H1 (cell line): ENCODE measurements around the gene STAT5A. TPM values are rescaled to one million over a fixed set of nuclear protein-coding genes. Genes with fewer than 3 reads are reported as not detected.

Experiments used
- CTCF ChIA-PET: fragments of 300-600 bp; sonication (Branson Sonifier 250); formaldehyde crosslinking; loops from one replicate; lab custom pipeline; 2021; ENCODE audit not compliant: partially characterized antibody; lab: Charles Lee
- POLR2A ChIA-PET: fragments of 300-600 bp; sonication (Branson Sonifier 250); formaldehyde crosslinking; loops from one replicate; lab custom pipeline; 2021; ENCODE audit warnings: inconsistent platforms; ENCODE audit not compliant: partially characterized antibody; lab: Charles Lee
- DNase-seq, 2 experiments: peaks; one replicate each; pipeline versions ENCODE4 v3.0.0 to v3.0.0-alpha.2; 2010 to 2022; ENCODE audit warnings: low spot score in 2 of 2, low read depth in 1 of 2, mixed read lengths in 1 of 2
- FAIRE-seq: peaks from 2 replicates; lab custom pipeline; 2011; peaks lifted over from hg19 to GRCh38; lab: Jason Lieb, UNC
- H2AFZ ChIP-seq: 2 replicates; pipeline ENCODE4 v1.8.1; 2012; ENCODE audit warnings: low read length, inconsistent platforms
- H2AK5ac ChIP-seq: 2 replicates; pipeline ENCODE4 v1.6.1; 2013; ENCODE audit warnings: low read depth, low read length
- H2BK120ac ChIP-seq: replicated peaks from 2 replicates; pipeline ENCODE3; 2013; ENCODE audit warnings: low read depth, low read length, inconsistent platforms
- H2BK12ac ChIP-seq: 2 replicates; pipeline ENCODE4 v1.6.1; 2013; ENCODE audit warnings: low read depth, low read length
- H2BK15ac ChIP-seq: 2 replicates; pipeline ENCODE4 v1.6.1; 2013; ENCODE audit warnings: low read length
- H2BK20ac ChIP-seq: 2 replicates; pipeline ENCODE4 v1.6.1; 2013; ENCODE audit warnings: low read length
- H2BK5ac ChIP-seq: 2 replicates; pipeline ENCODE4 v1.6.1; 2013; ENCODE audit warnings: low read depth, low read length
- H3K14ac ChIP-seq: 2 replicates; pipeline ENCODE4 v1.6.1; 2013; ENCODE audit warnings: inconsistent platforms; ENCODE audit not compliant: insufficient read length
- H3K18ac ChIP-seq: 2 replicates; pipeline ENCODE4 v1.6.1; 2013; ENCODE audit warnings: low read length; ENCODE audit errors: extremely low read depth
- H3K23ac ChIP-seq: 2 replicates; pipeline ENCODE4 v1.6.1; 2013; ENCODE audit warnings: inconsistent platforms; ENCODE audit not compliant: insufficient read length
- H3K23me2 ChIP-seq: 2 replicates; pipeline ENCODE4 v1.6.1; 2013; ENCODE audit warnings: low read depth, low read length
- H3K27ac ChIP-seq: 2 replicates; pipeline ENCODE4 v1.6.1; 2011; ENCODE audit warnings: low read depth, low read length, inconsistent platforms
- H3K27me3 ChIP-seq, 4 experiments: replicated peaks in 1 of 4; 1 replicate in 1 of 4; 2 replicates in 3 of 4; pipeline versions ENCODE4 v1.6.1 to v1.8.1; 2011 to 2013; ENCODE audit warnings: low read length in 3 of 4, mild to moderate bottlenecking in 3 of 4, inconsistent platforms in 2 of 4, mixed read lengths in 2 of 4, moderate library complexity in 1 of 4; ENCODE audit not compliant: control insufficient read depth in 3 of 4, insufficient read depth in 3 of 4; ENCODE audit errors: extremely low read depth in 1 of 4
- H3K36me3 ChIP-seq, 4 experiments: 2 replicates each; pipeline versions ENCODE4 v1.6.1 to v1.8.1; 2011 to 2013; ENCODE audit warnings: mild to moderate bottlenecking in 4 of 4, low read length in 3 of 4, moderate library complexity in 2 of 4, control low read depth in 1 of 4, inconsistent platforms in 1 of 4; ENCODE audit not compliant: insufficient read depth in 4 of 4, control insufficient read depth in 2 of 4
- H3K4ac ChIP-seq: replicated peaks from 2 replicates; pipeline ENCODE3; 2013; ENCODE audit warnings: low read length, low read depth, mixed read lengths, inconsistent platforms; ENCODE audit not compliant: insufficient read length
- H3K4me1 ChIP-seq, 4 experiments: replicated peaks in 1 of 4; 1 replicate in 1 of 4; 2 replicates in 3 of 4; pipeline versions ENCODE4 v1.6.1 to v1.8.1; 2011 to 2013; ENCODE audit warnings: low read length in 3 of 4, inconsistent platforms in 2 of 4, mixed read lengths in 1 of 4; ENCODE audit not compliant: insufficient read depth in 4 of 4, control insufficient read depth in 3 of 4
- H3K4me2 ChIP-seq, 2 experiments: 2 replicates each; pipeline versions ENCODE4 v1.6.1 to v1.8.1; 2011 to 2013; ENCODE audit warnings: low read depth in 2 of 2, low read length in 2 of 2, control low read depth in 1 of 2, inconsistent platforms in 1 of 2, mild to moderate bottlenecking in 1 of 2; ENCODE audit not compliant: insufficient read depth in 1 of 2
- H3K4me3 ChIP-seq, 4 experiments: fragments of 200-600, 300-600 bp in 1 of 4; sonication (generic), shearing (Covaris generic), sonication (Bioruptor Twin) in 1 of 4; 2 replicates each; pipeline versions ENCODE4 v1.5.1 to v1.8.1; 2011 to 2016; ENCODE audit warnings: low read length in 4 of 4, low read depth in 3 of 4, control low read depth in 2 of 4, inconsistent platforms in 2 of 4, mild to moderate bottlenecking in 2 of 4, mixed read lengths in 1 of 4, moderate library complexity in 1 of 4; ENCODE audit not compliant: insufficient read depth in 2 of 4; ENCODE audit errors: extremely low read depth in 1 of 4
- H3K56ac ChIP-seq: replicated peaks from 2 replicates; pipeline ENCODE3; 2013; ENCODE audit warnings: low read depth, mild to moderate bottlenecking, mixed read lengths, low read length, inconsistent platforms; ENCODE audit not compliant: insufficient read length
- H3K79me1 ChIP-seq: 2 replicates; pipeline ENCODE4 v1.6.1; 2013; ENCODE audit warnings: low read depth, low read length, control low read depth
- H3K79me2 ChIP-seq, 2 experiments: 2 replicates each; pipeline versions ENCODE4 v1.6.1 to v1.8.1; 2012 to 2013; ENCODE audit warnings: low read length in 2 of 2, mild to moderate bottlenecking in 2 of 2, inconsistent platforms in 1 of 2; ENCODE audit not compliant: insufficient read depth in 2 of 2, control insufficient read depth in 1 of 2
- H3K9ac ChIP-seq, 4 experiments: replicated peaks in 1 of 4; 1 replicate in 1 of 4; 2 replicates in 3 of 4; pipeline versions ENCODE4 v1.6.1 to v1.8.1; 2011 to 2013; ENCODE audit warnings: low read depth in 3 of 4, low read length in 3 of 4, control low read depth in 2 of 4, mild to moderate bottlenecking in 2 of 4, moderate library complexity in 2 of 4, inconsistent platforms in 1 of 4; ENCODE audit errors: extremely low read depth in 1 of 4
- H3K9me3 ChIP-seq, 2 experiments: 2 replicates each; pipeline versions ENCODE4 v1.6.1 to v1.8.1; 2012 to 2013; ENCODE audit warnings: mild to moderate bottlenecking in 2 of 2, moderate library complexity in 2 of 2, control low read depth in 1 of 2, inconsistent platforms in 1 of 2, low read depth in 1 of 2, low read length in 1 of 2, mixed read lengths in 1 of 2; ENCODE audit not compliant: insufficient read depth in 2 of 2
- H4K20me1 ChIP-seq, 2 experiments: replicated peaks in 1 of 2; 2 replicates each; pipeline versions ENCODE3 to v1.8.1; 2011 to 2013; ENCODE audit warnings: inconsistent platforms in 2 of 2, low read length in 2 of 2, mild to moderate bottlenecking in 1 of 2; ENCODE audit not compliant: insufficient read depth in 2 of 2, control insufficient read depth in 1 of 2
- H4K5ac ChIP-seq: 2 replicates; pipeline ENCODE4 v1.6.1; 2013; ENCODE audit warnings: low read length, low read depth, mixed read lengths, inconsistent platforms; ENCODE audit not compliant: insufficient read length
- H4K8ac ChIP-seq: 2 replicates; pipeline ENCODE4 v1.8.0; 2013; ENCODE audit warnings: mild to moderate bottlenecking, moderate library complexity, low read length, inconsistent platforms; ENCODE audit not compliant: insufficient read depth; ENCODE audit errors: extremely low read depth
- H4K91ac ChIP-seq: replicated peaks from 2 replicates; pipeline ENCODE3; 2013; ENCODE audit warnings: low read length, mixed read lengths, inconsistent platforms; ENCODE audit not compliant: insufficient read length
- FOSL1 ChIP-seq: IDR thresholded peaks from 2 replicates; pipeline ENCODE4 v1.6.1; 2011; ENCODE audit warnings: mild to moderate bottlenecking, low read depth, low read length, moderate library complexity; ENCODE audit not compliant: insufficient read depth
- KDM1A ChIP-seq: fragments of 200-600, 300-600 bp; sonication (generic); IDR thresholded peaks from 2 replicates; pipeline ENCODE4 v1.7.1; 2016; ENCODE audit warnings: mild to moderate bottlenecking, low read length, borderline replicate concordance
- MAX ChIP-seq: IDR thresholded peaks from 2 replicates; pipeline ENCODE4 v1.6.1; 2012; ENCODE audit warnings: inconsistent platforms
- NRF1 ChIP-seq: IDR thresholded peaks from 2 replicates; pipeline ENCODE4 v1.6.1; 2011; ENCODE audit warnings: mild to moderate bottlenecking, low read depth, low read length, improper control_type of control experiment
- SAP30 ChIP-seq: fragments of 300-600 bp; sonication (generic); IDR thresholded peaks from 2 replicates; pipeline ENCODE4 v1.7.1; 2012; ENCODE audit warnings: low read length, moderate library complexity, mild to moderate bottlenecking, inconsistent platforms; ENCODE audit not compliant: insufficient read depth, insufficient replicate concordance
- SP2 ChIP-seq: IDR thresholded peaks from 2 replicates; pipeline ENCODE4 v1.6.1; 2012; ENCODE audit warnings: mild to moderate bottlenecking, low read length, inconsistent platforms
- WGBS, 2 experiments: shearing (Covaris generic) in 1 of 2; methylation state at CpG; one replicate each; pipeline versions ENCODE4 v1.1.6 to v1.1.7; 2013 to 2015; ENCODE audit warnings: low lambda C conversion rate in 2 of 2, mixed read lengths in 2 of 2, inconsistent platforms in 1 of 2, low coverage in 1 of 2, missing lambda C conversion rate in 1 of 2; ENCODE audit not compliant: insufficient replicate concordance in 2 of 2, insufficient coverage in 1 of 2, insufficient read length in 1 of 2; ENCODE audit errors: extremely low coverage in 1 of 2, missing lambda C conversion rate in 1 of 2; 5-methylcytosine and 5-hydroxymethylcytosine counted together
- polyA plus RNA-seq, 7 experiments: library from polyadenylated mRNA; depleted of rRNA in 3 of 7; stranded (reverse) in 5 of 7; unstranded in 2 of 7; fragments of >200 nt in 5 of 7; fragments of 200-250 nt in 2 of 7; gene quantifications; 1 replicate in 5 of 7; 2 replicates in 1 of 7; 4 replicates in 1 of 7; pipeline versions ENCODE4 v1.2.1 to v1.2.3, GENCODE V29; 2011 to 2013; ENCODE audit warnings: missing spikeins in 2 of 7, mixed read lengths in 2 of 7
- total RNA-seq: library from RNA; stranded (reverse); fragmentation: NEBNext Ultra II Directional; extraction: Animal tissue kit (Norgen Biotek cat#: 25700); gene quantifications from 2 replicates; pipeline ENCODE4 v1.2.1, GENCODE V29; 2021
- TF ChIP-seq, protein P1 (sequence below): IDR thresholded peaks from 2 replicates; pipeline ENCODE4 v1.6.1; 2011; ENCODE audit warnings: low read length, improper control_type of control experiment

STAT5A gene
- total and polyA plus RNA-seq, 2 of the 8 experiments (the other 6 are each of a cell fraction or from before 2014, with no cell fraction given), result 4.2 to 5.4 TPM

GRCh38 chr17:42241871-42242270 is 46.4 kb upstream of the STAT5A start:
- WGBS, 2 experiments, result 83% methylated on average over 1 of the region's 1 CpG; no CpG with 5 or more reads in 1 of the 2 experiments
- Histone ChIP-seq H2AFZ (no peak overlapping the region), H4K20me1 (peaks cover 0 to 2% of the 10 kb centered on the region in 2 experiments), H3K14ac (no peak overlapping the region), H3K18ac (no peak overlapping the region), H3K9ac (no peak overlapping the region), H3K79me2 (peaks cover 0 to 30% of the 10 kb centered on the region in 2 experiments; a peak in 2 of 4 replicates), H2BK12ac (no peak overlapping the region), H3K23ac (no peak overlapping the region), H2AK5ac (no peak overlapping the region), H2BK20ac (no peak overlapping the region), H4K8ac (no peak overlapping the region), H3K4me1 (no peaks in the 10 kb centered on the region; a peak in 1 of 7 replicates), H4K91ac (no peak overlapping the region), H2BK120ac (no peak overlapping the region), H2BK15ac (no peak overlapping the region), H3K27me3 (no peaks in the 10 kb centered on the region), H4K5ac (no peak overlapping the region), H3K79me1 (peaks cover 4% of the 10 kb centered on the region), H3K4ac (no peak overlapping the region), H3K23me2 (peaks cover 3% of the 10 kb centered on the region), H3K27ac (no peak overlapping the region), H3K9me3 (no peaks in the 10 kb centered on the region), H2BK5ac (no peak overlapping the region), H3K4me2 (no peak overlapping the region), H3K56ac (no peak overlapping the region), H3K4me3 (no peak overlapping the region), H3K36me3 (no peaks in the 10 kb centered on the region)
- FAIRE-seq, result no peak
- ChIA-PET CTCF (no interaction called here), POLR2A (no interaction called here)
- TF ChIP-seq NRF1 (no peak), FOSL1 (no peak), SAP30 (no peak), SP2 (no peak), MAX (no peak), KDM1A (no peak)
- TF ChIP-seq, protein P1, sequence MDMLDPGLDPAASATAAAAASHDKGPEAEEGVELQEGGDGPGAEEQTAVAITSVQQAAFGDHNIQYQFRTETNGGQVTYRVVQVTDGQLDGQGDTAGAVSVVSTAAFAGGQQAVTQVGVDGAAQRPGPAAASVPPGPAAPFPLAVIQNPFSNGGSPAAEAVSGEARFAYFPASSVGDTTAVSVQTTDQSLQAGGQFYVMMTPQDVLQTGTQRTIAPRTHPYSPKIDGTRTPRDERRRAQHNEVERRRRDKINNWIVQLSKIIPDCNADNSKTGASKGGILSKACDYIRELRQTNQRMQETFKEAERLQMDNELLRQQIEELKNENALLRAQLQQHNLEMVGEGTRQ, result no peak
- no peak for DNase-seq
